GM18526 (cell line): ENCODE data around the gene ARIH2.

Experiments
- POLR2A ChIP-seq: IDR thresholded peaks from 3 replicates; pipeline ENCODE4 v1.6.1; 2011; ENCODE audit not compliant: insufficient read length; ENCODE audit errors: extremely low read depth

ARIH2 gene

DNA sequence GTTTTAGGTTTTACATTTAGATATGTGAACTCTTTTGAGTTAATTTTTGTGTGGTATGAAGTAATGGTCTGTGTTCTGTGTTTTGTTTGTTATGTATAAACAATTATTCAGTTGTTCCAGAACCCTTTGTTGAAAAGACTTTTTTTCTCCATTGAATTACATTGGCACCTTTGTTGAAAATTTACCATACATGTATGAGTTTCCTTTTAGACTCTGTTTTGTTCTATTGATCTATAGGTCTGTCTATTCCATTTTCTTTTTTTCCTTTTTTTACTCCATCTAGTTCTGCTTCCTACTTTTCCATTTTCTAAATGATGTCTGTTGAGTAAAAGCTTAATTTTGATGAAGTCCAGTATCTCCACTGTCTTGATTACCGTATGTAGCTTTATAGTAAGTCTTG lies 31.4 kb downstream of the ARIH2 start:
- TF ChIP-seq POLR2A, result no peak

DNA sequence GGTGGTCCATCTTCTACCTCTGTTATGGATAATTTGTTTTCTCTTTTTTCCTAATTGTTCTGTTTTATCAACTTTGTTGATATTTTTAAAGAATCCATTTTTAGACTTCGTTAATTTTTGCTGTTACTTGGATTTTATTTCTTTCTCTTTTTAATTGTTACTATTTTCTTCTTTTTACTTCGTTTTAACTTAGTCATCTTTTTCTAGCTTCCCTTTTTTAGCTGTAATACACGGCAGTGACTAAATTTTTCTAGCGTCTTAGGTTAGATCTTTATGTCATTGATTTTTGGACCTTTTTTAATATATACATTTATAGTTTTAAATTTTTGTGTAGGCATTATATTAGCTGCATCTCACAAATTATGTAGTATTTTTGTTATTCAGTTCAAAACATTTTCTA lies 33.1 kb downstream of the ARIH2 start:
- no peak for TF ChIP-seq POLR2A

DNA sequence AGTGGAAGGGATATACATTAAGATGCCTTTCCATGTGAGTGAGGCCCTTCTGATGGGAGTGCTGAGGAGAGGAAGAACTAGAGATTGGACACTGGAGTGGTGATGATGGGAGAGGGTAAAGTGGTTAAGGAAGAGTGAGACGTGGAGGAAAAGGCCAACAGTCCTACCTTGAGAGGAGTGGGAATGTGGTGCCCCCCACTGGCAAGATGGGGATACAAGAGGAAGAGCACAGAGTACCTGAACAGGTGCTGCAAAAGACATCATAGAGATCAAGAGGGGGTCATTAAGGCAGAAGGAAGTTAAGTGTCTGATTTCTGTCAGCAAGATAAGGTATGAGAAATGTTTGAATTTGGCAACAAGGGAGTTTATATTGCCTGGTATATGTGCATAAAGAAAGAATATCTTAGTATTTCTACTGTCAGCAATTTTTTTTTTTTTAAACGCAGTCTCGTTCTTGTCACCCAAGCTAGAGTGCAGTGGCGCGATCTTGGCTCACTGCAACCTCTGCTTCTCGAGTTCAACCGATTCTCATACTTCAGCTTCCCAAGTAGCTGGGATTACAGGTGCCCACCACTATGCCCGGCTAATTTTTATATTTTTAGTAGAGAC lies 34.0 kb downstream of the ARIH2 start:
- no peak for TF ChIP-seq POLR2A

DNA sequence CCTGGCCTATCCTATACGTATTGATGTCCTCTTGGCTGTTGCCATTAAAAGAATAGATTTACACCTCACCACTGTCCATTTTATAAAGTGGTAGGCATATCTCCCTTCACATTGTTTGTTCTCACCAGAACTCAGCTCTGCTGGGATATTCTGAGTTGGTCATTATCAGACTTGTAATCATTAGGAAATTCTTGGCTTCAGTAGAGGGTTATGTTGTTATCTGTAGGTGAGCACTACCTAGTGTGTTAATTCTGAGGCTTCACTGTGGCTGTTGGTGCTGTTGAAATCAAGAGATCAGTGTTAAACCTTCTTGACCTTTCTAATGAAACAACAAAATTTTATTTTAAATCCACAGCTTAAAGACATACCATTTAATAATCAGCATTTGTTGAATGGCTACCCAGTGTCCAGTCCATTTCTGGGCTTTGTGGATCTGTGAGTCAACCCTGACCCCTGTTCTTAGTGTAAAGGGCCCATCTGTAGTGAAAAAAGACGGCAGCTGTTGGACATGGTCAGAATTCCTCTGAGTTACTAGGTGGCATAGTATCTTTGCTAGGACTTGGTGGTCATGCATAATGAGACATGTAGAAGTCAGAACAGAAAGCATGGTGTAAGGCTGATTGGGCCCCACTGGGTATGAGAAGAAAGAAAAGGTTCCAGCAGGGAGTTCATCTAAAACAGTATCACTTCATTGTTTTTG lies 38.5 kb downstream of the ARIH2 start:
- no peak for TF ChIP-seq POLR2A

DNA sequence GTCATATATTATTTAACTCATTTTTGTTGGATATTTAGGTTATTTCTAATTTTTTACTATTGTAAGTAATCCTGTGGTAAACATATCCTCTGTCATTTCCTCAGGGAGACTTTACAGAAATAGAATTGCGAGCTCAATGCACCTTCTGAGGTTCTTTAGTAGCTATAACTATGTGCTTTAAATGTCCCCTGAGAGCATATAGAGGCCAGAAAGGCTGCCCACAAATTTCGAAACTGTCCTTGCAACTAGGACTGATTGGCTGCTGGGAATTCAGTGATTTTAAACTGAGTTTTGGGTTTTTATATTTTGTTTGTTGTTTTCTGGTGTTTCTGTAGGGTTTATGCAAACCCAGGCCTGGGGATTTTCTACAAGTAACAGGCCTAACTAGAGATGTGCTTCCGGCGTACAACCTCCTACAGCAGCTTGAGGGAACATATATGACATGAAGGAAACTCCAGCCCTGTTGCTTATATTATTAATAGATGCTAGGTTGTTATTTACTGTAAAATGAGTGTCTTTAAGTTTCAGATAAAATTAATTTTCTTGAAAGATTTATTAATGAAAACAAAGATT lies 42.3 kb downstream of the ARIH2 start:
- TF ChIP-seq POLR2A, result no peak

DNA sequence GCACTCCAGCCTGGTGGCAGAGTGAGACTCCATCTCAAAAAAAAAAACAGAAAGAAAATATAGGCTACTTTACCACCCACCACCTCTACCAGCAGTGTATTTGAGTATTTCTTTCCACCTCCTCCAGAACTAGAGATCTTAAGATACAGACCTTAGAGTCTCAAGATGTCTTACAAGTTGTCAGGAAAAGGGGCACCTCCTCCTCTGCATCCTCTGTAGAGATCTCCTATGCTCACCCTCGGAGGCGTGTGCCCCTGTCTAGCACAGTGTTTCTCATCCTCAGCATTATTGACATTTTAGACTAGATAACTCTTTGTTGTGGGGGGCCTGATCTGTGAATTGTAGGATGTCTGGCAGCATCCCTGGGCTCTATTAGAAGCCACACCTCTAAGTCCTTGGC lies 43.7 kb downstream of the ARIH2 start:
- no peak for TF ChIP-seq POLR2A

DNA sequence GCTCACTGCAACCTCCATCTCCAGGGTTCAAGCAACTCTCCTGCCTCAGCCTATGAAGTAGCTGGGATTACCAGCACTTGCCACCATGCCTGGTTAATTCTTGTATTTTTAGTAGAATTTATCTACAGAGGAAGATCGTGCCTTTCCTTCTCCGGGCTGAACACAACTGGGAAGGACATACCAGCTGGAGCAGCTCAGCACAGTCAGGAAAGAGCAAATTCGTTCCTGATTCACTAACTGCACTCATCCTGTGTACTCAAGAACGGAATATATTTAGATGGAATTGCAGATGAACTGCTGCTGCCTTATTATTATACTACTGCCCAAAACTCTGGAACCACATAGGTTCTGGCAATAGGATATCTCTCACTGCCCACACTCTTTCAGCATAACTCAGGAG lies 44.3 kb downstream of the ARIH2 start:
- TF ChIP-seq POLR2A, result no peak

DNA sequence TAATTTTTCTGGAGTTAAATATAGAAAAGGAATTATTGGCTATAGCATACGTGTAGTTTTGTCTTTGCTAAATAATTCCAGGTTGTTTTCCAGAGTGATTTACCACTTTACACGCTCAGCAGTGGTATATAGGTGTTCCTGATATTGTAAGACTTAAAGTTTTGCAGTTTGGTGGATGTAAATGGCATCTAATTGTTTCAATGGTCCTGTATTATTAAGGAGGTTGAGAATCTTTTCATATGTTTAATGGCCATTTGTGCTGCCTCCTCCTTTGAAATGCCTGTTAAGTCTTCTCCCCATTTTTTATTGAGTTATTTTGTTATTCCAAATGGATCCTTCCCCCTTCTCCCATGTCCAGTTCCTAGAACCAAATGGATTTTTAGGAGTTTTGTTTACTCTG lies 44.9 kb downstream of the ARIH2 start:
- TF ChIP-seq POLR2A, result no peak

DNA sequence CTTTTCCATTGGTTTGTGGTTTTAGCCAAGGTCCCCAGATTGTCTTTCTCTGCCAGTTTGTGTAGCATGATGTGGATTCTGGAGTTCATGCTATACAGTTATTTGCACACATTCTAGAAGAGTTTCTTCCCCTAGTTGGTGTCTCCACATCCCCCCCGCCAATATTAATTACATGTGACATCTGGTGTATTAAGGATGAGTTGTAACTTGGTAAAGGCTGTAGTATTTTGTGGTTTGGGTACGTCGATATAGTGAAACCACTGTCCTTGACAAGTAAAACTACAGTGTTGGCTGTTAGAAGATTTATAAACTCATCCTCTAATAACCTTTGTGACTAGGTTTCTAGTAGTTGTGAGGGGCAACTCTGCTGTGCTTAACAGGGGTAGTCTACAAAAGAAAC lies 47.7 kb downstream of the ARIH2 start:
- TF ChIP-seq POLR2A, result no peak

DNA sequence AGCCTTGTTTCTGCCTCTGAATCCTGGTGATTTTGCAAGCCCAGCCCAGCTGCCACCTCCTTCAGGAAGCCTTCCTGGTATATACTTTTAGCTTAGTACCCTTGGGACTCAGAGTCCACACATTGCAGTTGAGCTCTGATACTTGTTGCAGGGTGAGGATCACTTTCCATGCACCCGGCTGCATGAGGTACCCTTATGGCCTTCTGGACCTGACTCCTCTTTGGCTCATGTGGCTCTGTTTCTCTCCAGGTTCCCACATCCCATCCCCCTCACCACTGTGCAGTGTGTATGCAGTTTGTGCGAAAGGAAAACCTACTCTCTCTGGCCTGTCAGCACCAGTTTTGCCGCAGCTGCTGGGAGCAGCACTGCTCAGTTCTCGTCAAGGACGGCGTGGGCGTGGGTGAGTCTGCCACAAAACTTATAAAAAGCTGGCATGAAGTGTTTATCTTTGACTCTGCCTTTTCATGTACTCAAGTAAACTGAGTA lies 48.3 kb downstream of the ARIH2 start:
- no peak for TF ChIP-seq POLR2A

DNA sequence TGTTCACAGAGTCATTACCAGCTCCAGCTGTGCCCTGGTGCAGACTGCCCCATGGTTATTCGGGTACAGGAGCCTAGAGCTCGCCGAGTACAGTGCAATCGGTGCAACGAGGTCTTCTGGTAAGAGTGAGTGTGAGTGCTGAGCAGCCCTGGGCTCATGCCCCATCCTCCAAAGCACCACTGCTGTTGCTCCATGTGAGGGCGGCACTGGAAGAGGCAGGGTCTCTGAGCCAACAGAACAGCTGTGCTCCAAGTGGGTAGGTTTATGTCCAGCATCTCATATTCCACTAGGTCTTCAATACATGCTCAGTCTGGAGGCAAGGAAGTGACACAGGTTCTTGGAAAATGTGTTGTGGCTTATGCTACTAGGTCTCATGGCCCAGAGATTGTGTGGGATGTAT lies 51.9 kb downstream of the ARIH2 start:
- TF ChIP-seq POLR2A, result no peak

DNA sequence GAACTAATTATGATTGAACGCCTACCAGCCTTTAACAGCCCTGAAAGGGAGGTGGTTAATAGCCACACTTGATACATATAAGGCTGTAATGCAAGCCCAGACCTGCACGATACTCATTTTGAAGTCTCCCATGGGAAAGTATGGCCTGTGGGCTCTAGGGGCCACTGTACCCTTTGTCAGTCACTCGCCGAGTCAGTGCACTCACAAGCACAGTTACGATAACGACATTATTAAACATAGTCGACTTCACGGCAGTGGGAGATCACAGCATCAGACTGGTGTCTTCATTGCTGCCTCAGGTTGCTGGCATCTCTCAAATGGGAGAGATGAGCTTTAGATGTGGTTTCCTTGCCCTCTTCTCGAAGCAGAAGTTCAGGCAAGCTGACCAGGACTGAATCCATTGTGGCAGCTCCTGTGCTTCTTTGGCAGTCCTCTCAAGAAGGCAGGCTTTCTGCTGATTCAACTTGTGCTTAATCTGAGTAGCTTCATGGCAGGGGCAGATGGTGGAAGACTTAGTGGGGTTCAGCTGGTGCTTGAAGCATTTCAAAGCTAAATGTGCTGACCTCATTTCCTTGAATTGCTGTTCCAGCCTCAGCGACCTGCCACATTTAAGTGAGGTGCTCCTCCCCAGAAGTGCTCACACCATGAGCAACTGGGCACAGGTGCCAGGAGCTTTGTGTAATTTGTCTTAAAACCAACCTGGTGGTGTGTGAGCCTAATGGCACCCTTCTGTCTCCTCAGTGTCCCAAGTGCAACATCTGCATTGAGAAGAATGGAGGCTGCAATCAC lies 55.6 kb downstream of the ARIH2 start:
- TF ChIP-seq POLR2A, result no peak

DNA sequence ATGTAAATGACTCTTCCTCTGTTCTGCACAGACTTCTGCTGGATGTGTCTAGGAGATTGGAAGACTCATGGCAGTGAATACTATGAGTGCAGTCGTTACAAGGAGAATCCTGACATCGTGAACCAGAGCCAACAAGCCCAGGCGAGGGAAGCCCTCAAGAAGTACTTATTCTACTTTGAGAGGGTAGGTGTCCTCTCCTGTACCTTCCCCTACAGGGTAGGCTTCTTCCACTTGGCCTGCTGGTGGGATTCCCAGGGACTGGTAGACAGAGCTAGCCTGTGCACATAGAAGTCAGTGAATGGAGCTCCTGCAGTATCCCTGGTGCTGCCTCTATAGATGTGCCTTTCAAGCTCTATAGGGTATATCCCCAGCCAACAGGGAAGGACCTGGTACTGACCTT lies 60.8 kb downstream of the ARIH2 start:
- TF ChIP-seq POLR2A, result no peak

DNA sequence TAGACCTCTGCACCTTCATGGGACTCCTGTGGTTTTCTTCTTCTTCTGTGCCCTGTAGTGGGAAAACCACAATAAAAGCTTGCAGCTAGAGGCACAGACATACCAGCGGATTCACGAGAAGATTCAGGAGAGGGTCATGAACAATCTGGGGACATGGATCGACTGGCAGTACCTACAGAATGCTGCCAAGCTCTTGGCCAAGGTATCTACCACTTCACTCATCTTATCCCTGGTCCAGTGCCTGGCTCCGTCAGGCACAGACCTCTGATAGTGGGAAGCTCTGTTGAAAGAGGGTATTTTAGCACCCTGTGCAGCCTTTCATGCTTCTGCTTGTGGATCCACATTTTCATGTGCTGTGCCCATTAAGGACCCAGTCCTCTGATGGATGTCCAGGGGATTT lies 61.7 kb downstream of the ARIH2 start:
- TF ChIP-seq POLR2A, result no peak

DNA sequence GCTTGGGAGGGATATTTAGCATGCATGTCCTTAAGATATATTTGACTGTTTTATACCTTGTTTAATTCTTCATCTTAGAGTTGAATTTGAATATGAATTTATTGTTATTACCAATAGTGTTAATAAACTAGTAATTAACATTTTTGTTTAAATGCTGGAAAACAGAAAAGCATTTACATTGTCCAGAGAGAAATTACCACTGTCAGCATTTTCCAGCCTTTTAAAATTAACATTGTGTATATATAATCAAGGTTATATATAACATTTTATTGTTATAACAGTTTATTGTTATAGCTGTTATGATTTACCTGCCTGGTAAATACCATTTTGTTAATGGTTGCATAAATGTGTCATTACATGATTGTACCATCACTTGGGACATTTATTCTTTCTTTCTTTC lies 63.4 kb downstream of the ARIH2 start:
- TF ChIP-seq POLR2A, result no peak

DNA sequence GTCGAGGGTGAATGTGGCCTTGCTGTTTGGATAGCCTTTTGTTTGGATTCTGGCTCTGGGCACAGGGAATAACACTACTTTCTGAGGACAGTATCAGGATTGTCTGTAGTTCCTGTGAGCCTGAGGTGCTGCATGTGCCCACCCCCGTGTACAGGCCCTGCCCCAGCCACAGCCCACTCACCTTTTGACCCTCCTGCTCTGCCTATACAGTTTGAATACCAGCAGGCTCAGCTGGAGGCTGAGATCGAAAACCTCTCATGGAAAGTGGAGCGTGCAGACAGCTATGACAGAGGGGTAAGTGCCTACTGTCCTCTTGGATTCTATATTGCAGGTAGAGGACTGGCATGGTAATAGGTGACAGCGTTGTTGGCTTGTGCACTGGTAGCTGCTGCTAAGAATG lies 64.0 kb downstream of the ARIH2 start:
- no peak for TF ChIP-seq POLR2A
